ENCODE results near the gene MED14.
"Not testable (repeated sequence)": the region's sequence is repeated elsewhere in the genome, so short reads cannot be mapped to it uniquely, and the experiment has no call there.

Gene MED14

DNA sequence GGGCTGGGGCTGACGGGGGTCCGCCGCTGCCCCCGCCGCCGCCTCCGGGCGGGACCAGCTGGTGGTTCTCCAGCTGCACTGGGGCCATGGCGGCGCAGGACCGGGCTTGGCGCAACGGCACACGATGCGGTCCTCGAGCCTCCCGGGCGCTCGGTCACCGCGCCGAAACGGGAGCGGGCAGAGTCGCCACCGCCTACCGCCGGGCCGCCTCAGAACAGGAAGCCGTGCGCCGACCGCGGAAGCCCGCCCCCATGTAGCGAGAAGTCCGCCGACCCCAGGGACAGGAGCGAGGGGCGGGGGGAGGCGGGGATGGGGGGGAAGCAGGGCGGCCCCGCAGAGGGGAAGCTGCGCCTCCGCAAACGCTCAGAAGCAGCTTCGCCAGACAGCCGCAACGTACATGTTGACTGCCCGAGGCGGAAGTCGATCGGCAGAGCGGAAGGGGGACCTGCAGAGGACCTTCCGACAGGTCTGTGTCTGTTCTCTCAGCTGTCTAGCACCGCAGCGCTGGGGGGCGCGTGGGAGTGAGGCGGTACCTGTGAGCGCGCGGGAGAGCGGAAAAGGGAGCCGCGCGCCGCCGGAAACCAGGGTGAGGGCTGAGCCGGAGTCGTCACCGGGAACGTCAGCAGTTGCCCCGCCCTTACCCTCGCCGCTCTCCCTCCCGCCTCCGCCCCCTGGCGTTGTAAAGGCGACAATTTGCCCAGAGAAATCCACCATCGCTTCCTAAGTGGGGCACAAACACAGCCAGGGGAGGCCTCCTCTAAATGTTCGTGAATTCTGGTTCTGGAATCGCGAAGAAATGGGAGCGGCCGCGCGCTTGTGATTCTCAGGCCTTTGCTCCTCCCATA lies at the start of gene MED14:
Gene MED14, minus strand, starts transcription at position 218 of the 845 bp plus-strand sequence. Its CDS starts 130 bp downstream, at position 88.
- peak; percentile 88 for DNase-seq (ENCODE audit: extremely low spot score)
- CTCF ChIA-PET: interaction anchor here (0.7 to 1.4 kb wide), 6 partner anchors 9 to 450 kb away, joined by 3 to 4 read pairs (median 3); no protein-coding TSS in a partner anchor
- TF ChIP-seq, protein P1, sequence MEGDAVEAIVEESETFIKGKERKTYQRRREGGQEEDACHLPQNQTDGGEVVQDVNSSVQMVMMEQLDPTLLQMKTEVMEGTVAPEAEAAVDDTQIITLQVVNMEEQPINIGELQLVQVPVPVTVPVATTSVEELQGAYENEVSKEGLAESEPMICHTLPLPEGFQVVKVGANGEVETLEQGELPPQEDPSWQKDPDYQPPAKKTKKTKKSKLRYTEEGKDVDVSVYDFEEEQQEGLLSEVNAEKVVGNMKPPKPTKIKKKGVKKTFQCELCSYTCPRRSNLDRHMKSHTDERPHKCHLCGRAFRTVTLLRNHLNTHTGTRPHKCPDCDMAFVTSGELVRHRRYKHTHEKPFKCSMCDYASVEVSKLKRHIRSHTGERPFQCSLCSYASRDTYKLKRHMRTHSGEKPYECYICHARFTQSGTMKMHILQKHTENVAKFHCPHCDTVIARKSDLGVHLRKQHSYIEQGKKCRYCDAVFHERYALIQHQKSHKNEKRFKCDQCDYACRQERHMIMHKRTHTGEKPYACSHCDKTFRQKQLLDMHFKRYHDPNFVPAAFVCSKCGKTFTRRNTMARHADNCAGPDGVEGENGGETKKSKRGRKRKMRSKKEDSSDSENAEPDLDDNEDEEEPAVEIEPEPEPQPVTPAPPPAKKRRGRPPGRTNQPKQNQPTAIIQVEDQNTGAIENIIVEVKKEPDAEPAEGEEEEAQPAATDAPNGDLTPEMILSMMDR (IDR thresholded peaks at IDR 0.05; ENCODE audit: control extremely low read depth, extremely low read depth, low read depth, missing control alignments): peak; percentile 38
- POLR2A ChIA-PET: interaction anchor here (0.6 kb wide), 1 partner anchor 593 kb away, joined by 3 read pairs; no protein-coding TSS in a partner anchor

DNA sequence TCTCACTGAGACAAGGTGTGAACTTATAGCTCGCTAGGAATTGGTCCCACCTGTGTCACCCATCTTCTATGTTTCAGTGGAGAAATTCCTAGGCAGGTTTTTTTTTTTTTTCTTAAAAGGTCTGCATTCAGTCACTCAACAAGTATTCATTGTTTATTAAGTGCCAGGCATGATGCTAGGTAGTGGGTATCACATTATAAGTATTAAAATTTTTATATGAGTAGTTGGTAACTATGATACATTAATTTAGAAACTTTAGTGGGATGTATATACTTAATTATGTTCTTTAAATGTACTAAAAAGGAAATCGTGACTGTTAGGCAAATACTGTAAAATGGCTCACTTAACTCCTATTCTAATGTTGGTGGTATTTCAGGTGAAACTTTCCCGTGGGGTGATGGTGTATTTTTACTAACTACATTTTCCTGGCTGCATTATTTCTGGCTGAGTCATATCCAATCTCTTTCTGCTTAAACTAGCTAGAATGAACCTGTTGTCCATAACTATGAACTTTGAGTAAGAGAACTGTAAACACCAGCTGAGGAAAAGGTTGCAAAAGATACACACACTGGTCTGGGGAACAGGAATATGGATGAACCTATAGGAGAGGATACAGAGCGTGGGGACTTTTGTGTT lies 49.3 kb upstream of the MED14 start:
- DNase-seq (ENCODE audit: extremely low spot score): no peak
- TF ChIP-seq, protein P1 (IDR thresholded peaks at IDR 0.05; ENCODE audit: control extremely low read depth, extremely low read depth, low read depth, missing control alignments): no peak
- POLR2A ChIA-PET: no interaction called here
- CTCF ChIA-PET: interaction anchor here (0.6 to 2.5 kb wide), 2 partner anchors 9 to 455 kb away, joined by 3 to 9 read pairs; no protein-coding TSS in a partner anchor

DNA sequence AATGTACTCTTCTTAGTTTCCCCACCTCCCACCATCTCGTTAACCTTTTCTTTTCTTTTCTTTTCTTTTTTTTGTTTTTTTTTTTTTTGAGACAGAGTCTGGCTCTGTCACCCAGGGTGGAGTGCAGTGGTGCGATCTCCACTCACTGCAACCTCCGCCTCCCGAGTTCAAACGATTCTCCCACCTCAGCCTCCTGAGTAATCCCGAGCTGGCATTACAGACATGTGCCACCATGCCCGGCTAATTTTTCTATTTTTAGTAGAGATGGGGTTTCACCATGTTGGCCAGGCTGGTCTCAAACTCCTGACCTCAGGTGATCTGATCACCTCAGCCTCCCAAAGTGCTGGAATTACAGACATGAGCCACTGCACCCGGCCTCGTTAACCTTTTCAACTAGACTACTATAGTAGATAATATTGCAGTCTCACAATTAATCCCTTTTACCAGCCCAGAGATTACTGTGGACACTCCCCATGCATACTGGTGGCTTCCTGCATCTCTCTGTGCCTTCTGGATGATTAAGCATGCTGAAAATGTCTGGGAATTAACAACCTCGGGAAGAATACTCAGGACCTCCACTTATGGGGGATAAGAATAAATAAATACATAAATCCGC lies 47.4 kb upstream of the MED14 start:
- CTCF ChIA-PET; POLR2A ChIA-PET; DNase-seq (ENCODE audit: extremely low spot score): not testable (repeated sequence)

DNA sequence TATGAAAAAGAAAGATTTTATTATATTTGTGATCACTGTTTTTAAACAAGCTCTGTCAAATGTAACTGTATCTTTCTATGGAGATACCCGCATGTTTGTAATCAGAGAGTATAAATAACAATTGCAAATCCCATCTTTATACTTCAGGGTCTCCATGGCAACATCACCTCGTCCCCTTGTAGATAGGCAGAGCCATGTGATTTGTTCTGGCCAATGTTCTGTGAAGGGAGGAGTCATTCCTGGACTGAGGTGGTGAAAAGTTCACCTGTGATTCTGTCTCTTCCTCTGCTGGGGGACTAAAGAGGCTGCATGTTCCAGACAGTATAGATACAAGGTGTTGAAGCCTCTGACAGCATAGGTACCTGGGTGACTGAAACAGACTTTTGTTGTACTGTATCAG lies 45.6 kb upstream of the MED14 start:
- DNase-seq (ENCODE audit: extremely low spot score): no peak
- TF ChIP-seq, protein P1 (IDR thresholded peaks at IDR 0.05; ENCODE audit: control extremely low read depth, extremely low read depth, low read depth, missing control alignments): no peak
- ChIA-PET POLR2A (no interaction called here), CTCF (interaction anchor here (1.3 to 1.5 kb wide), 2 partner anchors 12 to 22 kb away, joined by 3 read pairs; no protein-coding TSS in a partner anchor)

DNA sequence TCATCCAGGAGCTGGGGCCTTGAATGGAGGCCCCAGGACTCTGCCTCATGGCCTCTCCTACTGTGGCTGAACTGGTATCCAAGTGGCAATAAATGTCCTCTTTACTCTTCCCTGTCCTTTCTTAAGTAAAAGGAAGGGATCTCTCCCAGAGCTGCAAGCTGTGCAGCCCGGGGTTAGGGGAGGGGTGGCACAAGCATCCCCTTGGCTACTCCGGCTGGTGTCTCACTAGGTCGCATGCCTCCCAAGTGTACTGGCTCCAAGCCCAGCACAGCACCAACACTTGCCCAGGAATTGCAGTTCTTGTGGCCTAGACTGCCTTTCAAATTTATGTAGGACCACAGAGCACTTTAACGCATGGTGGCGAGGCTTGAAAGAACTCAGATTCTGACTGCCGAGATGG lies 44.7 kb upstream of the MED14 start:
- ChIA-PET CTCF (interaction anchor here (1.5 kb wide), 1 partner anchor 13 kb away, joined by 3 read pairs; no protein-coding TSS in a partner anchor), POLR2A (no interaction called here)
- DNase-seq (ENCODE audit: extremely low spot score): no peak
- TF ChIP-seq, protein P1 (IDR thresholded peaks at IDR 0.05; ENCODE audit: control extremely low read depth, extremely low read depth, low read depth, missing control alignments): no peak

- no peak for DNase-seq (ENCODE audit: extremely low spot score)
- CTCF ChIA-PET: no interaction called here
Measured at GRCh38 chrX:40778861-40779575, 43.7 kb upstream of the MED14 start.

More at GRCh38 chrX:40778861-40779575, 43.7 kb upstream of the MED14 start:
- TF ChIP-seq, protein P1 (IDR thresholded peaks at IDR 0.05; ENCODE audit: control extremely low read depth, extremely low read depth, low read depth, missing control alignments): no peak
- POLR2A ChIA-PET: no interaction called here
